Dermis blood vessel endothelial cell (primary cell): ENCODE measurements around the gene DMPK. TPM values are rescaled to one million over a fixed set of nuclear protein-coding genes. Genes with fewer than 3 reads are reported as not detected.
"Not testable (repeated sequence)": the region's sequence is repeated elsewhere in the genome, so short reads cannot be mapped to it uniquely, and the experiment has no call there.

Experiments
- DNase-seq: peaks from one replicate; pipeline ENCODE4 v3.0.0; 2010
- total RNA-seq: library from RNA; depleted of rRNA; stranded (reverse); fragments of >200 nt; gene quantifications from 2 replicates; pipeline ENCODE4 v1.2.3, GENCODE V29; 2014

The DMPK gene
- total RNA-seq, 1 donor from 2014 or later: 12.4 TPM

- peak; percentile 78 for DNase-seq
Observed at GRCh38 chr19:45767881-45768654, 14.2 kb downstream of the DMPK start.

- peak; percentile 63 for DNase-seq
Observed at GRCh38 chr19:45767410-45767880, 14.8 kb downstream of the DMPK start.

- DNase-seq: peak; percentile 39
Observed at GRCh38 chr19:45766869-45767346, 15.4 kb downstream of the DMPK start.

- no peak for DNase-seq
Observed at GRCh38 chr19:45766296-45766868, 15.9 kb downstream of the DMPK start.

GRCh38 chr19:45765702-45766295 is 16.5 kb downstream of the DMPK start:
- no peak for DNase-seq

- DNase-seq: no peak
Observed at GRCh38 chr19:45764945-45765701, 17.2 kb downstream of the DMPK start.

- no peak for DNase-seq
Observed at GRCh38 chr19:45764475-45764874, 17.8 kb downstream of the DMPK start.

- no peak for DNase-seq
Observed at GRCh38 chr19:45763691-45764294, 18.5 kb downstream of the DMPK start.

GRCh38 chr19:45762870-45763631 is 19.2 kb downstream of the DMPK start:
- no peak for DNase-seq

GRCh38 chr19:45761714-45762113 is 20.6 kb downstream of the DMPK start:
- DNase-seq: no peak

GRCh38 chr19:45758921-45759320 is 23.4 kb downstream of the DMPK start:
- no peak for DNase-seq

GRCh38 chr19:45757695-45758094 is 24.6 kb downstream of the DMPK start:
- DNase-seq: no peak

- no peak for DNase-seq
Observed at GRCh38 chr19:45754323-45754722, 28.0 kb downstream of the DMPK start.

GRCh38 chr19:45753548-45753947 is 28.7 kb downstream of the DMPK start:
- DNase-seq: no peak

- DNase-seq: no peak
Observed at GRCh38 chr19:45752639-45753038, 29.7 kb downstream of the DMPK start.

GRCh38 chr19:45751483-45751882 is 30.8 kb downstream of the DMPK start:
- DNase-seq: not testable (repeated sequence)

GRCh38 chr19:45747513-45747912 is 34.8 kb downstream of the DMPK start:
- DNase-seq: no peak

- no peak for DNase-seq
Observed at GRCh38 chr19:45746866-45747265, 35.4 kb downstream of the DMPK start.

GRCh38 chr19:45745606-45746005 is 36.7 kb downstream of the DMPK start:
- DNase-seq: no peak

GRCh38 chr19:45742969-45743368 is 39.3 kb downstream of the DMPK start:
- no peak for DNase-seq
